ENCODE results near the gene MTHFD1. TPM values are rescaled to one million over a fixed set of nuclear protein-coding genes. Genes with fewer than 3 reads are reported as not detected.

The MTHFD1 gene
- total RNA-seq, 4 donors from 2014 or later = 33.3 to 39.9 (median 35.8) TPM

- Histone ChIP-seq H3K4me1 (no peaks in the 10 kb centered on the region), H3K27me3 (no peaks in the 10 kb centered on the region), H3K4me3 (no peak overlapping the region), H3K36me3 (peaks cover 22 to 62% (median 43%) of the 10 kb centered on the region in 4 donors), H3K9me3 (no peaks in the 10 kb centered on the region), H3K27ac (replicated peaks in 1 of 4) (no peak overlapping the region)
- no peak for DNase-seq (ENCODE audit: extremely low spot score)
- intact Hi-C loops (cut with DNase I) = no loop called here
- 91% methylated on average over 5 of the region's 5 CpGs for WGBS
- TF ChIP-seq EP300 (IDR thresholded peaks at IDR 0.05) (no peak), POLR2AphosphoS5 (IDR thresholded peaks at IDR 0.05) (no peak), CTCF (IDR thresholded peaks at IDR 0.05) (no peak), POLR2A (IDR thresholded peaks at IDR 0.05; ENCODE audit: low read depth) (no peak)
Observed at GRCh38 chr14:64488590-64489099, 100.5 kb downstream of the MTHFD1 start.

- DNase-seq (ENCODE audit: extremely low spot score) = no peak
- no peak for TF ChIP-seq POLR2AphosphoS5 (IDR thresholded peaks at IDR 0.05)
- no peak for TF ChIP-seq POLR2A (IDR thresholded peaks at IDR 0.05; ENCODE audit: low read depth)
- TF ChIP-seq CTCF (IDR thresholded peaks at IDR 0.05) = no peak
- no peaks in the 10 kb centered on the region for H3K27me3 ChIP-seq
Observed at GRCh38 chr14:64491637-64492036, 103.5 kb downstream of the MTHFD1 start.

GRCh38 chr14:64493455-64493854 lies 105.3 kb downstream of the MTHFD1 start:
- DNase-seq (ENCODE audit: extremely low spot score) = no peak
- no peaks in the 10 kb centered on the region for H3K9me3 ChIP-seq
- 87% methylated on average over 3 of the region's 3 CpGs for WGBS
- intact Hi-C loops (cut with DNase I) = no loop called here
- no peaks in the 10 kb centered on the region for H3K27me3 ChIP-seq
- TF ChIP-seq POLR2AphosphoS5 (IDR thresholded peaks at IDR 0.05) (no peak), POLR2A (IDR thresholded peaks at IDR 0.05; ENCODE audit: low read depth) (no peak), CTCF (IDR thresholded peaks at IDR 0.05) (no peak), EP300 (IDR thresholded peaks at IDR 0.05) (no peak)
- peaks cover 0 to 7% (median 3%) of the 10 kb centered on the region in 4 donors for H3K4me1 ChIP-seq
- H3K27ac ChIP-seq (replicated peaks in 1 of 4) = no peak overlapping the region
- H3K36me3 ChIP-seq = peaks cover 0 to 48% (median 19%) of the 10 kb centered on the region in 4 donors
- no peak overlapping the region for H3K4me3 ChIP-seq

More at GRCh38 chr14:64491637-64492036, 103.5 kb downstream of the MTHFD1 start:
- H3K4me1 ChIP-seq = peaks cover 0 to under 1% (median 0%) of the 10 kb centered on the region in 4 donors
- H3K9me3 ChIP-seq = no peaks in the 10 kb centered on the region
- H3K27ac ChIP-seq (replicated peaks in 1 of 4) = no peak overlapping the region
- H3K36me3 ChIP-seq = peaks cover 13 to 67% (median 36%) of the 10 kb centered on the region in 4 donors
- no peak overlapping the region for H3K4me3 ChIP-seq
- intact Hi-C loops (cut with DNase I) = no loop called here
- 76% methylated on average over 2 of the region's 2 CpGs for WGBS

GRCh38 chr14:64495252-64495651 lies 107.1 kb downstream of the MTHFD1 start:
- no peak for DNase-seq (ENCODE audit: extremely low spot score)
- Histone ChIP-seq H3K27ac (replicated peaks in 1 of 4) (no peak overlapping the region), H3K4me1 (peaks cover 5 to 14% (median 10%) of the 10 kb centered on the region in 4 donors), H3K27me3 (no peaks in the 10 kb centered on the region), H3K9me3 (no peaks in the 10 kb centered on the region), H3K4me3 (no peak overlapping the region), H3K36me3 (peaks cover 0 to 33% (median 6%) of the 10 kb centered on the region in 4 donors)
- TF ChIP-seq CTCF (IDR thresholded peaks at IDR 0.05) (no peak), EP300 (IDR thresholded peaks at IDR 0.05) (no peak), POLR2A (IDR thresholded peaks at IDR 0.05; ENCODE audit: low read depth) (no peak), POLR2AphosphoS5 (IDR thresholded peaks at IDR 0.05) (no peak)
- intact Hi-C loops (cut with DNase I) = no loop called here

- no peaks in the 10 kb centered on the region for H3K9me3 ChIP-seq
- H3K4me3 ChIP-seq = no peak overlapping the region
- no peak overlapping the region for H3K27ac ChIP-seq (replicated peaks in 1 of 4)
- TF ChIP-seq POLR2A (IDR thresholded peaks at IDR 0.05; ENCODE audit: low read depth) = no peak
- no peak for TF ChIP-seq CTCF (IDR thresholded peaks at IDR 0.05)
- TF ChIP-seq EP300 (IDR thresholded peaks at IDR 0.05) = no peak
- no peak for TF ChIP-seq POLR2AphosphoS5 (IDR thresholded peaks at IDR 0.05)
- H3K4me1 ChIP-seq = peaks cover 16 to 29% (median 24%) of the 10 kb centered on the region in 4 donors
- H3K36me3 ChIP-seq = peaks cover 0 to 23% (median 6%) of the 10 kb centered on the region in 4 donors
- no peaks in the 10 kb centered on the region for H3K27me3 ChIP-seq
- no peak for DNase-seq (ENCODE audit: extremely low spot score)
- intact Hi-C loops (cut with DNase I) = no loop called here
Observed at GRCh38 chr14:64496764-64497163, 108.6 kb downstream of the MTHFD1 start.
